Measurements from ENCODE around the gene DOCK11. TPM values are rescaled to one million over a fixed set of nuclear protein-coding genes. Genes with fewer than 3 reads are reported as not detected.

DOCK11 gene
- polyA plus RNA-seq, 1 donor from 2014 or later: 37.2 TPM

GRCh38 chrX:118496763-118497079, 1.1 kb downstream of the DOCK11 start:
- H3K9ac ChIP-seq (ENCODE audit: low read length): peak overlapping the region; percentile 70
- TF ChIP-seq SMC3 (conservative IDR thresholded peaks at IDR 0.05; ENCODE audit: poor library complexity) (no peak), RAD21 (conservative IDR thresholded peaks at IDR 0.05) (no peak), POLR2AphosphoS5 (IDR thresholded peaks at IDR 0.05) (no peak), MXI1 (conservative IDR thresholded peaks at IDR 0.05; ENCODE audit: poor library complexity, severe bottlenecking) (no peak), EZH2 (IDR thresholded peaks at IDR 0.05; ENCODE audit: borderline replicate concordance, insufficient read depth, low read length, poor library complexity, severe bottlenecking) (no peak), CTCF (IDR thresholded peaks at IDR 0.05; ENCODE audit: poor library complexity, severe bottlenecking) (no peak), EP300 (conservative IDR thresholded peaks at IDR 0.05; ENCODE audit: poor library complexity, severe bottlenecking) (no peak), REST (IDR thresholded peaks at IDR 0.05; ENCODE audit: borderline replicate concordance) (no peak), TAF1 (IDR thresholded peaks at IDR 0.05; ENCODE audit: low read depth) (no peak)

GRCh38 chrX:118497180-118497818, 1.7 kb downstream of the DOCK11 start:
- Histone ChIP-seq H3K27me3 (ENCODE audit: insufficient read depth, low read depth, low read length) (no peaks in the 10 kb centered on the region), H3K4me2 (ENCODE audit: low read length) (peak overlapping the region; percentile 48), H3K27ac (ENCODE audit: low read length) (no peak overlapping the region), H3K4me3 (ENCODE audit: low read length) (peak overlapping the region; percentile 77), H3F3A (ENCODE audit: insufficient read depth, low read length, poor library complexity, severe bottlenecking) (no peaks in the 10 kb centered on the region), H3K9ac (ENCODE audit: low read length) (peak overlapping the region; percentile 70), H3K79me2 (replicated peaks; ENCODE audit: insufficient read depth, low read length) (peaks cover 19% of the 10 kb centered on the region), H2AFZ (ENCODE audit: low read depth, low read length) (no peak overlapping the region), H3K9me3 (ENCODE audit: low read length) (no peaks in the 10 kb centered on the region), H3K9me2 (ENCODE audit: insufficient read depth, low read length) (no peaks in the 10 kb centered on the region), H4K20me1 (ENCODE audit: insufficient read depth) (no peaks in the 10 kb centered on the region), H3K36me3 (ENCODE audit: insufficient read depth, low read length) (no peaks in the 10 kb centered on the region)
- TF ChIP-seq RAD21 (conservative IDR thresholded peaks at IDR 0.05) (no peak), TAF1 (IDR thresholded peaks at IDR 0.05; ENCODE audit: low read depth) (no peak), SMC3 (conservative IDR thresholded peaks at IDR 0.05; ENCODE audit: poor library complexity) (no peak), EP300 (conservative IDR thresholded peaks at IDR 0.05; ENCODE audit: poor library complexity, severe bottlenecking) (no peak), MXI1 (conservative IDR thresholded peaks at IDR 0.05; ENCODE audit: poor library complexity, severe bottlenecking) (no peak), EZH2 (IDR thresholded peaks at IDR 0.05; ENCODE audit: borderline replicate concordance, insufficient read depth, low read length, poor library complexity, severe bottlenecking) (no peak), CTCF (IDR thresholded peaks at IDR 0.05; ENCODE audit: poor library complexity, severe bottlenecking) (no peak)

More at GRCh38 chrX:118496763-118497079, 1.1 kb downstream of the DOCK11 start:
- Histone ChIP-seq H3K27ac (ENCODE audit: low read length) (no peak overlapping the region), H2AFZ (ENCODE audit: low read depth, low read length) (peak overlapping the region; percentile 40), H3K79me2 (replicated peaks; ENCODE audit: insufficient read depth, low read length) (peaks cover 19% of the 10 kb centered on the region), H3K9me2 (ENCODE audit: insufficient read depth, low read length) (no peaks in the 10 kb centered on the region), H3K4me3 (ENCODE audit: low read length) (peak overlapping the region; percentile 77), H3F3A (ENCODE audit: insufficient read depth, low read length, poor library complexity, severe bottlenecking) (no peaks in the 10 kb centered on the region), H3K9me3 (ENCODE audit: low read length) (no peaks in the 10 kb centered on the region), H3K36me3 (ENCODE audit: insufficient read depth, low read length) (no peaks in the 10 kb centered on the region), H4K20me1 (ENCODE audit: insufficient read depth) (no peaks in the 10 kb centered on the region), H3K27me3 (ENCODE audit: insufficient read depth, low read depth, low read length) (no peaks in the 10 kb centered on the region), H3K4me2 (ENCODE audit: low read length) (peak overlapping the region; percentile 48)

Data from neural cell (in vitro differentiated cells).